Measurements from ENCODE around the gene EIF3J. TPM values are rescaled to one million over a fixed set of nuclear protein-coding genes. Genes with fewer than 3 reads are reported as not detected.

The EIF3J gene
- total RNA-seq, 1 donor from 2014 or later: 60.6 TPM

DNA sequence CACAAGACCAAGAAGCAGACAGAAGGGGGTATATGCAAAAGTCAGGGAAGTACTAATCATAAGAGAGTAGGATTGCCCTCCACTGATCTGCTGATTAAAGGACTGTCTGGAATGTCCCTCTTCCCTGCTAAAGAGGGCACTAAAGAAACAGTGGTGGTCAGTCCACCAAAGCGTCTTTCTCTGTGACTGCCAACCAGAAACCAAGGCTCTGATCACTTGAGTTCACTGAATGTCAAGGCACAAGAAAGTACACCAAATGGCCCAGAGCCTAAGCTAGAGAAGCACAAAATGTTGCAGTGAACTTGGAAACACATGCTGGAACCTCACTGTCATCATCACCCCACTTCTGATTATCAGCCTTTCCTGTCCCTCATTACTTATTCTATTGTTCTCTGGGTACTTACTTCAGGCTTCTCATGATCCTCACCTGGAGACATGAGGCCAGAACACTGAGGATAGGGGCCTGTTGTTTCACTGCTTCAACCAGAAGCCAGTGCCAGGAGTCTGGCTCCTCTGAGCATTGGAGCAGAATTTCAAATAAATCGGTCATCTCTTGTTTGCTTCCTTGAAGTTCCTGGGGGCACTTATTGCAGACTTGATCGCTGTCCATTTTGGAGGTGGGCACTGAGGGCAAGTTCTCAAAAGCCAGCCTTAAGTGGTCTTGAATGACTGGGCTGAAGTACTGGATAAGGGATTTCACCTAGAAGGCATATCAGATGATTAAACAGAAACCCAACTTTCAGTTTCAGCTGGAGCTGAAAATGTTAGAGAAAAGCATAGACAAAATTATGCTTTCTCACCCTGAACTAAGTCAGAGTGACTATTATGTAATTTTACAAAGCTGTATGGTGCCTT is 58.9 kb downstream of the EIF3J start:
- peaks cover 98% of the 10 kb centered on the region for H3K36me3 ChIP-seq
- no peaks in the 10 kb centered on the region for H3K4me1 ChIP-seq
- DNase-seq: no peak
- ATAC-seq: peak in 1 of 2 donors; percentile 16
- intact Hi-C loops (cut with DNase I): no loop called here
- H3K9me3 ChIP-seq: no peaks in the 10 kb centered on the region
- TF ChIP-seq CTCF (IDR thresholded peaks at IDR 0.05): no peak
- no peak overlapping the region for H3K4me3 ChIP-seq
- H3K27me3 ChIP-seq (ENCODE audit: low read depth): no peaks in the 10 kb centered on the region
- H3K27ac ChIP-seq: no peak overlapping the region

GRCh38 chr15:44596511-44597010 is 59.6 kb downstream of the EIF3J start:
- Histone ChIP-seq H3K4me3 (no peak overlapping the region), H3K27me3 (ENCODE audit: low read depth) (no peaks in the 10 kb centered on the region), H3K4me1 (no peaks in the 10 kb centered on the region), H3K27ac (no peak overlapping the region), H3K36me3 (peaks cover 98% of the 10 kb centered on the region), H3K9me3 (no peaks in the 10 kb centered on the region)
- DNase-seq: no peak
- ATAC-seq: no peak
- TF ChIP-seq CTCF (IDR thresholded peaks at IDR 0.05): no peak
- intact Hi-C loops (cut with DNase I): no loop called here

DNA sequence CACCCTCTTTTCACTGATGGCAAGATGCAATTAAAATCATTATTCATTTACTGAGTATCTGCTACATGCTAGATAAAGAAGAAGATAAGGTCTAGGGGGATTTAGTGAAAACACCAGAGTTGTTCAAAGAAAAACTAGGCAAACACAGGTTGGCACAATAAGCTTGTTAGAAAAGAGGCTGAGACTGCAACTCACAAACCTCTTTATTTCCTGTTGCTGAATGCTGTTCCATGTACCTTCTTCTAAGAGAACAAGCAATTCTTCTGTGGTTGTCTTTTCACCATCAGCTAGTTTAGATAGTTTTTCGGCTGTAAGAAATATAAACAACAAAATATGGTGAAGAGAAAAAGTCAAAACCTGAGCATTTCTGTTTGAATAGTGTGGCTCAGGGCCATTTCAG is 61.1 kb downstream of the EIF3J start:
- ATAC-seq (no peak), DNase-seq (no peak)
- H3K27ac ChIP-seq: no peak overlapping the region
- intact Hi-C loops (cut with DNase I): no loop called here
- H3K27me3 ChIP-seq (ENCODE audit: low read depth): no peaks in the 10 kb centered on the region
- no peak overlapping the region for H3K4me3 ChIP-seq
- no peaks in the 10 kb centered on the region for H3K9me3 ChIP-seq
- H3K4me1 ChIP-seq: no peaks in the 10 kb centered on the region
- no peak for TF ChIP-seq CTCF (IDR thresholded peaks at IDR 0.05)
- H3K36me3 ChIP-seq: peaks cover 96% of the 10 kb centered on the region

DNA sequence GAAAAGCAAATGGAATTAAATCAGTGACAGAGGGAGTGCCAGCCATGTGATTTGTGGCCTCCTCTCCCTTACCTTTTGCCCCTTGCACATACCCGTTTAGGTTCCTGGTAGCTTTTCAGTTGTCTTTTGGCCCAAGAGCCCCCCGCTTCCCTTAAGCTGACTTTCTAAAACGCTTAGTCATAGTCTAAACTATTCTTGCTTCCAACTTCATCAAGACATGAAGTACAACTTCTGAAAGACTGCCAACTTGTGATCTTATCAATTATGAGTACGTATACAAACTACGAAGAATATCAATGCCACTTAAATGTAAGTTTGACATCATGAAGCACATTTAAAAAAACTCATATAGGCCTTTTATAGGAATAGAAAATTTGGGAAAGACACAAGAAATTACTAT is 61.9 kb downstream of the EIF3J start:
- no peak for ATAC-seq
- intact Hi-C loops (cut with DNase I): no loop called here
- no peaks in the 10 kb centered on the region for H3K4me1 ChIP-seq
- H3K27me3 ChIP-seq (ENCODE audit: low read depth): no peaks in the 10 kb centered on the region
- no peak overlapping the region for H3K4me3 ChIP-seq
- no peak for DNase-seq
- H3K27ac ChIP-seq: no peak overlapping the region
- no peak for TF ChIP-seq CTCF (IDR thresholded peaks at IDR 0.05)
- H3K36me3 ChIP-seq: peaks cover 96% of the 10 kb centered on the region
- no peaks in the 10 kb centered on the region for H3K9me3 ChIP-seq

- no peak for TF ChIP-seq CTCF (IDR thresholded peaks at IDR 0.05)
- H3K36me3 ChIP-seq: peaks cover 98% of the 10 kb centered on the region
- H3K4me1 ChIP-seq: no peaks in the 10 kb centered on the region
- DNase-seq: no peak
- intact Hi-C loops (cut with DNase I): no loop called here
- H3K4me3 ChIP-seq: no peak overlapping the region
- no peaks in the 10 kb centered on the region for H3K27me3 ChIP-seq (ENCODE audit: low read depth)
- ATAC-seq: no peak
- no peaks in the 10 kb centered on the region for H3K9me3 ChIP-seq
- no peak overlapping the region for H3K27ac ChIP-seq
These were observed 66.2 kb downstream of the EIF3J start for GRCh38 chr15:44603126-44603525.

All from lower lobe of right lung (tissue), 2 donors.